Astrocyte of the spinal cord (primary cell): ENCODE data around the gene DHRS3.

Experiments
- DNase-seq: peaks from one replicate; pipeline ENCODE4 v3.0.0; 2011; ENCODE audit warnings: low read depth, low spot score
- H3K4me3 ChIP-seq: 2 replicates; pipeline ENCODE4 v1.5.1; 2011; ENCODE audit warnings: low read depth, mild to moderate bottlenecking, low read length, moderate library complexity
- CTCF ChIP-seq: IDR thresholded peaks from 2 replicates; pipeline ENCODE4 v1.5.1; 2012; ENCODE audit warnings: low read depth, mild to moderate bottlenecking, low read length, inconsistent platforms
- in situ Hi-C: cut with HindIII; loops from 2 replicates; pipeline ENCODE4 v1.10.0; 2017; ENCODE audit warnings: low sequenced_read_pairs

Gene DHRS3

GRCh38 chr1:12555411-12556367, 62.3 kb downstream of the DHRS3 start:
- in situ Hi-C loops = no loop called here
- no peak for DNase-seq
- no peak overlapping the region for H3K4me3 ChIP-seq
- no peak for TF ChIP-seq CTCF

GRCh38 chr1:12554521-12555305, 63.3 kb downstream of the DHRS3 start:
- no peak for DNase-seq
- no peak for TF ChIP-seq CTCF
- in situ Hi-C loops = no loop called here
- no peak overlapping the region for H3K4me3 ChIP-seq

- no peak overlapping the region for H3K4me3 ChIP-seq
- no peak for TF ChIP-seq CTCF
- DNase-seq = no peak
- in situ Hi-C loops = no loop called here
These were observed 64.0 kb downstream of the DHRS3 start for GRCh38 chr1:12553963-12554362.

GRCh38 chr1:12552951-12553921, 64.8 kb downstream of the DHRS3 start:
- TF ChIP-seq CTCF = no peak
- no peak overlapping the region for H3K4me3 ChIP-seq
- in situ Hi-C loops = no loop called here
- DNase-seq = no peak

GRCh38 chr1:12552111-12552888, 65.7 kb downstream of the DHRS3 start:
- TF ChIP-seq CTCF = no peak
- H3K4me3 ChIP-seq = no peak overlapping the region
- DNase-seq = no peak
- in situ Hi-C loops = no loop called here
